GM21515 (cell line): ENCODE data around the gene PECR.
"Not testable (repeated sequence)": the region's sequence is repeated elsewhere in the genome, so short reads cannot be mapped to it uniquely, and the experiment has no call there.

Experiments
- ATAC-seq: cut with Tn5 transposase; IDR thresholded peaks from one replicate; pipeline ENCODE4 v1.9.1; 2021; ENCODE audit not compliant: unreplicated experiment

The PECR gene

DNA sequence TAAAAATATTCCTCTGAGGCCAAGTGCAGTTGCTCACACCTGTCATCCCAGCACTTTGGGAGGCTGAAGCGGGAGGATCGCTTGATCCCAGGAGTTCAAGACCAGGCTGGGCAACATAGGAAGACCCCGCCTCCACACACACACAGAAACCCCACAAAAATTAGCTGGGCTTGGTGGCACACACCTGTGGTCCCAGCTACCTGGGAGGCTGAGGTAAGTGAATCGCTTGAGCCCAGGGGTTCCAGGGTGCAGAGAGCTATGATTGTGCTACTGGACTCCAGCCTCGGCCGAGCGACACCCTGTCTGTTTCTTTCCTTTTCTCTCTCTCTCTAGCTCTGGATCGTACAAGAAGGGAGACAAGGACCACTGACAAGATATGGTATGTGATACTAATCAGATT, 25.7 kb upstream of the PECR start:
- ATAC-seq = no peak

DNA sequence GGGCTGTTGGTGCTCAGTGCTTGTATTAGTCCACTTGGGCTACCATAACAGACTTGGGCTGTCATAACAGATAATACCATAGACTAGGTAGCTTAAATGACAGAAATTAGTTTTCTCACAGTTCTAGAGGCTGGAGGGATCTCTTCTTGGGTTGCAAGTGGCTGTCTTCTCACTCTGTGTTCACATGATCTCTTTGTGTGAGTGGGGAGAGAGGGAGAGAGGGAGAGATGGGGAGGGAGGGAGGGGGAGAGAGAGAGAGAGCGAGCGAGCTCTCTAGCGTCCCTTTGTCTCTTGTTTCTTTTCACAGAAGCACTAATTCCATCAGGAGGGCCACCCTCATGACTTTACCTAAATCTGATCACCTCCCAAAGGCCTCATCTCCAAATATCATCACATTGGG, 23.1 kb upstream of the PECR start:
- no peak for ATAC-seq

DNA sequence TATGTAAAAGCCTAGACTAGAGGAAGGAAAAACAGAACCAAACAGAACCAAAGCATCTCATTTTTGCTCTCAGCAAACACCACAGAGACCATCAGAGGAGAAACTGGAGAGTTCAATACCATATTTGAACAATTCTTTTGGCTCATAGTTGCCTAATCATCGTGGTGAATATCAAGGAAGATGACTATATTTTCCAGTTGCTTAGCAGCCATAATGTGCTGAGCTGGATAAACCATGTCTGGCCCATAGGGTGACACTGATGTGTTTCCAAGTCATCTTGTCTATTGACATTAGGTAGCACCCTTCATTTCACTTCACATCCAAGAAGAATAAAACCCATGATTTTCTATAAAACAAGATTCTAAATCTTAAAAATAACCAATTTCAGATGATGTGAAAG, 21.6 kb upstream of the PECR start:
- ATAC-seq = no peak

DNA sequence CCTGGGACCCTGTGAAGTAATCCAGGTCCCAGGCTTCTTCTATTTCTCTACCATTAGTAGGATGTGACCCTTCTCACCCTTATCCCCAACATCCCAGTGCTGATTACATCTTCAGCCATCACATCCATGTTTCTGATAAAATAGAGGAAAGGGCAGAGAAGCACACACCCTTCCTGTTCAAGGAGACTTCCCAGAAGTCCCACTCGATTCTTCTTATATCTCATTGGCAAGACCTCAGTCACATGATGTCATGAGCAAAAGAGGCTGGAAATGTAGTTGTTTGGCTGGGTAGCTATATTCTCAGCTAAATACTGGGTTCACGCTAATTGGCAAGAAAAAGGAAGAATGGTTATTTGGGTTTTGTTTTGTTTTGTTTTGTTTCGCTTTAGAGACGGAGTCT, 19.5 kb upstream of the PECR start:
- ATAC-seq = no peak

DNA sequence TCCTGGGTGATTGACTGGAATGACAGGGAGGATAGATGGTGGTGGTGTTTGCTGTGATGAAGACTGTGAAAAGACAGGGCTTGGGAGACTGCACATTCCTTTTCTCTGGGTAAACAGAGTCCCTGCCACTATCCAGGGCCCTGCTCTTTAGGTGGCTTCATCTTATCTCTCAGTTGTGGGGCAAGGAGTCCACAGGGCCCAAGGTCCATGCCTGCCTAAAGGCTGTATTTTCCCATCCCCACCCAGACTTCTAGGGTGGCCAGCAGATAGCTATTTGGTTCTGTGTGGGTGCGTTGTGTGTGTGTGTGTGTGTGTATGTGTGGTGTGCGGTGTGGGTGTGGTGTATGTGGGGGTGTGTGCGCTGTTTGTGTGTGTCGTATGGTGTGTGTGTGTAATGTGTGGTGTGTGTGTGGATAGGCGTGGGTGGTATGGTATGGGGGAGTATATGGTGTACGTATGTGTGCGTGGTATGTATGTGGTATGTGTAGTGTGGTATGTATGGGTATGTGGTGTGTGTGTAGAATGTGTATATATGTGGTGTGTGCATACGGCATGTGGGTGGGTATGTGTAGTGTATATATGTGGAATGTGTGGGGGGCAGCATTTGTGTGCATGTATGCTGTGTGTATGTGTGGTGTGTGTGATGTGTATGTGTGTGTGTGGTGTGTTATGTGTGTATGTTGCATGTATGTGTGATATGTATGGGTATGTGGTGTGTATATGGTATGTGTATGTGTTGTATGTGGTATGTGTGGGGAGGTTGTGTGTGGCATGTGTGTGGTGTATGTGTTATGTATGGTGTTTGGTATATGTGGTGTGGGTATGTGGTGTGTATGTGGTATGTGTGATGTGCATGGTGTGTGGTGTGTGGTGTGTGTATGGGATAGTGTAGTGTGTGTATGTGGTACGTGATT, 17.1 kb upstream of the PECR start:
- no peak for ATAC-seq

DNA sequence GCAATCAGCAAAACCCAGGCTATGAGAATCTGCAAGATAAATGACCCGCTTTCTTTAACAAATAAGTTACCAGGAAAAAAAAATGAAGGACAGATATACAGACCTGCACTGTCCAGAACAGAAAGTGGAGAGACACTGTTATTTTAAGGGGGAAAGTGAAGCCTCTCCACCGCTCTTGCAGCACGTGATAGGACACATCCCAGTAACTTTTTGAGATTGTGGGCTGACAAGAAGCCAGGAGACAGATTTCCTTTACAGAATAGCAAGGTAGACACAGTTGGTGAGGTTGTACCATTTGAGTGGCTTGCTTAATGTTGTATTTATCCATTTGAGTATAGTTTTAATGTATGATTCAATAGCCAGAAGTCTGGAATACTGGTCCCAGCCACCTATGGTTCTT, 13.1 kb upstream of the PECR start:
- ATAC-seq = no peak

DNA sequence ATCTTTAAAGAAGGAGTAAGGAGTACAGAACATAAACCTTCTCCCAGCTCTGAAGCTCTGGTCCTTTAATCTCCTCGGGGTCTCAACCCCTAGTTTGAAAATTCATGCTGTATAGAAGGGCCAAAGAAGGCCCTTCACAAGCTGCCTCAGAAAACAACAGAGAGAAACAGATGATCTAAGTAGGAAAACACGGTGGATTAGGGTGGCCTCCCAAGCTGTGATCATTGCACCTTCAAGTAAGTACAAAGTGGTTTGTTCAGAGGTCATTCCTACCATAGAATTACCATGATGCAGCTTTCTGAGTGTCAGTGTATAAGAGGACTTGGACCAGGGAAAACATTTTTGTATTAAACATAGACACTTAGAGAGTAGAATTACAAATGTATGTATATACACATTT, 11.0 kb upstream of the PECR start:
- ATAC-seq = no peak

DNA sequence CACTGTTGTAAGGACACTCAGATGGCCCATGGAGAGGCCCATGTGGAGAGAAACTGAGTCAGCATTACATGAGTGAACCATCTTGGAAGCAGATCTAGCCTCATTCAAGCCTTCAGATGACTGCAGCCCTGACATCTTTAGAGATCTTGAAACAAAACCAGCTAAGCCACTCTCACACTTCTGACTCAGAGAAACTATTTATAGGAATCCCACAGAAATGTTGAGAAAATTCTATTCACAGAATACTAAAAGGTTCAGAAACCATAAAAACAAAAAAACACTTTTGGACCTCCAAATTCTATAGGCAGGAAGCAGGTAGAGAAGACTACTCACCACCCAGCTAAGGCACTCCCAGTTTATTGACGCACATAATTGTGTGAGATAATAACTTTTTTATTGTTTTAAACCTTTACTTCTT, 8.8 kb upstream of the PECR start:
- peak; percentile 50 for ATAC-seq

DNA sequence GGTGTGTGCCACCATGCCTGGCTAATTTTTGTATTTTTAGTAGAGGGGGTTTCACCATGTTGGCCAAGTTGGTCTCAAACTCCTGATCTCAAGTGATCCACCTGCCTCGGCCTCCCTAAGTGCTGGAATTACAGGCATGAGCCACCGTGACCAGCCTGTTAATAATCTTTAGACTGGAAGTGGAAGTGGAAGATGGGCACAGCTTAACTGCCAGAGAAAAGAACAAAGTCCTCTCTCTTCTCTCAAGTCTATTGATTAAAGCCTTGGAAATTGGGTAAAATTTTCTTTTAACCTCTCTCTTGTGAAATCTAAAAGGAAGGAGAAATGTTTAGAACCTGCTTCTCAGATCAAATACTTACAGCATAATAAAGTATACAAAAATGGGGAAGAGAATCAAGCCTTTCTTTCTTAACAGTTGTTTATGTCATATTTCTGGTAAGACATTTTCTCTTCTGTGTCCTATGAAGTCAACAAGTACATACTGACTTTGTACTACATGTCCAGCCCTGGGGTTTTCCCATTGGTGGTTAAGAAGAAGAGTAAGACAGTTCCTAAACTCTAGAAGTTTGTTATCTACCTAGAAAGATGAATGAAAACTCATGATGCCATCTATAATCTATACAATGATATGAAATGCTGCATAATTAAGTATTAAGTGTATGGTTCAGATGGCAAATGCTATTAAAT, 4.7 kb upstream of the PECR start:
- ATAC-seq = no peak

DNA sequence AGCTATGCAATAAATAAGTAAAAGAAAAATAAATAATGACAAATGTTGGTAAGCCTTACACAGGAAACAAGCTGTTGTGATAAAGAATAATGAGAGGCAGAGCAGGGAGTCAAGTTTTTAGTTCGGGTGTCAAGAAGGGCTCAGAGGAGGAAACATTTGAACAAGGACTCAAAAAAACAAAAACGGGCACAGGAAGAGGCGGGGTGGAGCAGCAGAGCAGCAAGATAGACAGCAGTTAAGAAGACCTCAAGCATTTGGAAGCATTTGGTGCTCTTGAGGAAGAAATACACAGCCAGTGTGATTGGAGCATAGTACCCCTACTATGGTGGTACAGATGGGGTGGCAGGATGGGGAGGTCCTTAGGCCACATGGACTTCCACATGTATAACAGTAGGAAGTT, 2.9 kb upstream of the PECR start:
- no peak for ATAC-seq

DNA sequence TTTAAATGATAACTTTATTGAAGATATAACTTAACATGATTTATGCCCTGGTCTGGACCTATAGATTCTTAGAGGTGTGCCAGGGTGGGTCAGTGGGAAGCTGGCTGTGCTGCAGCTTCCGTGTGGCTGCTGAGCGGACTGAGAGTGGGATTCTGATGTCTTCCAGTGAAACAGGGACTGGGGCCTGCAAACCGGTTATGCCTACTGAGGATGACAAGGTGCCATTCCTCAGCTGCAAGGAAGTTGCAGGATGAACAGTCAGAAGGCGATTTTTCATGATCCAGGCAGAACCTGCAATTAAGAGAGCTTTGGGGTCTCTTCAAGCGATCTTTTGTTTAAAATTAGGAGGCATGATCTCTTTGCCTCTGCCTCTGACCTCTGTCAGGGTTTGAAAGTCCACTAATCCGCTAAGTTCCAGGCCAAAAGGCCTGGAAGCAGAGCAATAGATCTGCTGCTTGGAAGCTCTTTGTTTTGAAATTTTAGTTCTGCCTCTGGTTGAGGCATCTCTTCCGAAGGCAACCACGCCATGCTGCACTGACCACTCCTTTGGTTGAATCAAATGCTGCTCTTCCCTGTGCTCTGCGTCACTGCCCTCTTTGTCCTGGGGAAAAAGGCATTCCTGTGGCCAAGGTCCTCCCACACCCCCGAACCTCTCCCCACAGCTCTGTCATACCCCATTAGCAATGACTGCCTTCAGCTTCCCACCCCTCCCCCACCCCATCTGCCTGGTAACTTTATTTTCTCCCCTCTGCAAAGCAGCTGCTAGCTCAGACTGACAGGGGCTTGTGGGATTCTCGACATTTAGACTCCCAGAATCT, 2.1 kb upstream of the PECR start:
- ATAC-seq = no peak

DNA sequence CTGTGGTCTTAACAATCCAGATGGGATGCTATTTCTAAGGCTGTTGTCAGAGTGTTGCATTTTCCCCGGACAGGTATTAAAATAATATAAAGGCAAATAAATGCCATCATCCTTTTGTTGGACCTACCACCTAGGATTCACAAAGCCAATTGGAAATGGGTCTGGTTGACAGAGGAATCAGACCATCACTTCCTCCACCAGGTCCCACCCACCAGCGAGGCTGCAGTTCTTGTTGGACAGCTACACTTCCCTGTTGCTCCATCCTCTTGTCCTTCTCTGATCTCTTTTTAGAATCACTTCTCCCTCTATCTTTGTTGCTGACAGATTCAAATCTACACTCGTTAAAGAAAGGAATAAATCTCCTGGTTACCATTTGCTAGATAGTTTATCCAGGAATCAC, 1.2 kb upstream of the PECR start:
- ATAC-seq = no peak

DNA sequence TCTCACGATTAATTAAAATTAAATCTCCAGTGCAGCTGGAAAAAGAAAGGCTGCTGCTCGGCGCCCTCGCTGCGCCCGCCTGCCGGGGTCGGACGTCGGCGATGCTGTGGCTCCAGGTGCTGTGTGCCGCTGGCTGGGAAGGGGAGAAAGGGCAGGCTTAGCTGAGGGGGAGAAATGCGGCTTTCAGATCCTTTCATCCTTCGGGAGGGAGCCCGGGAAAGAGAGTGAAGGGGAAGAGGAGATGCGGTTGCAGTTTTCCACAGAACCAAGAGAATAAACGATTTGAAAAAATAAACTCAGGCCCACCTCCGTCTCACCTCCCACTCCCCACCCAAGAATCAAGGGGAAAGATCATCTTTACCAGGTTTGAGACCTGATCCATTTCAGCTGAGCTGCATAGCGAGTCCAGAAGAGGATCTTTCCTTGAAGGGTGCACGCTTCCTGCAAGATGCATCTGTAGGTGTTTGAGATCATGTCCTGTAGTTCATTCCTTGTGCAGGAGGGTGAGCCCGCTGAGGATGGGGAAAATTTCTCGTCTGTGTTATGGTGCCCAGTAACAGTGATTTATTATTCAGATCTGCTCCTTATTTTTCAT, 605 bp upstream of the PECR start:
- ATAC-seq = peak; percentile 17

DNA sequence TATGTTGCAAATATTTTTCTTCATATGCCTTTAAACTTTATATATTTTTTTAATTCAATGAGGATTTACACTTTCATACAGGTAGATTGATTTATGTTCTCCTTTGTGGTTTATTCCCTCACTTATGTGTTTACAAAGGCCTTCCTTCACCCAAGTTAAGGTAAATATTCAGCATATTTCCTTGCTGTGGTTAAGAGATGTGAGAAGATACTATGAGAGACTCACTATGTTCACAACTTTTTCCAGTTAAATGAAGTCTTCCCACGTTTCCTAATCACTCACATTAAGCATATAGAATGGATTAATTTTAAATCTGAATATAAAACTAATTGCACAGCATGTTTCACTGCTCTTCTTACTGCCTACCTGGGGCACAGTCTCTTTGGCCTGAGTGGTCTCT, 597 bp downstream of the PECR start:
- ATAC-seq = no peak

DNA sequence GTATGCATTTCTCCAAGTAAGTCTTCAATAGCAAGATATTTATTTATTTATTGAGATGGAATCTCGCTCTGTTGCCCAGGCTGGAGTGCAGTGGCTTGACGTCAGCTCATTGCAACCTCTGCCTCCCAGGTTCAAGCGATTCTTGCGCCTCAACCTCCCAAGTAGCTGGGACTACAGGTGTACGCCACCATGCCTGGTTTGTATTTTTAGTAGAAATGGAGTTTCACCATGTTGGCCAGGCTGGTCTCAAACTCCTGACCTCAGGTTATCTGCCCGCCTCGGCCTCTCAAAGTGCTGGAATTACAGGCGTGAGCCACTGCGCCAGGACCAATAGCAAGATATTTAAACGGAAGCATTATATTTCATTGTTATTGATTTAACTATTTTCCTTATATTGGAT, 1.6 kb downstream of the PECR start:
- not testable (repeated sequence) for ATAC-seq

DNA sequence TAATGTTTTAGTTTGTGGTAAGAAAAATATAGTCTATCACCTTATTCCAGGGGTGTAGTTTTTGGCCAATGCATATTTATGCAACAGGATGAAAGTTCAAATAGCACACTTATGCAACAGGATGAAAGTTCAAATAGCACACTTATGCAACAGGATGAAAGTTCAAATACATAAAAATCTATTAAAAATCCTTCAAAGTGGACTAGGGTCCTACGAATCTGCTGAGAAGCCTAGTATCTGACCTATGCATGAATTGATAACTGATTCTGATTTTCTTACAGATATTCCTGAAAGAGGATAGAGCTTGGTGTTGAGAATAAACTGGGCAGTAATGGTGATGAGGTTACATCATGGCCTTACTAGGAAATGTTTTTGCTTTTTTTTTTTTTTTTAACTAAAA, 2.8 kb downstream of the PECR start:
- ATAC-seq = no peak

DNA sequence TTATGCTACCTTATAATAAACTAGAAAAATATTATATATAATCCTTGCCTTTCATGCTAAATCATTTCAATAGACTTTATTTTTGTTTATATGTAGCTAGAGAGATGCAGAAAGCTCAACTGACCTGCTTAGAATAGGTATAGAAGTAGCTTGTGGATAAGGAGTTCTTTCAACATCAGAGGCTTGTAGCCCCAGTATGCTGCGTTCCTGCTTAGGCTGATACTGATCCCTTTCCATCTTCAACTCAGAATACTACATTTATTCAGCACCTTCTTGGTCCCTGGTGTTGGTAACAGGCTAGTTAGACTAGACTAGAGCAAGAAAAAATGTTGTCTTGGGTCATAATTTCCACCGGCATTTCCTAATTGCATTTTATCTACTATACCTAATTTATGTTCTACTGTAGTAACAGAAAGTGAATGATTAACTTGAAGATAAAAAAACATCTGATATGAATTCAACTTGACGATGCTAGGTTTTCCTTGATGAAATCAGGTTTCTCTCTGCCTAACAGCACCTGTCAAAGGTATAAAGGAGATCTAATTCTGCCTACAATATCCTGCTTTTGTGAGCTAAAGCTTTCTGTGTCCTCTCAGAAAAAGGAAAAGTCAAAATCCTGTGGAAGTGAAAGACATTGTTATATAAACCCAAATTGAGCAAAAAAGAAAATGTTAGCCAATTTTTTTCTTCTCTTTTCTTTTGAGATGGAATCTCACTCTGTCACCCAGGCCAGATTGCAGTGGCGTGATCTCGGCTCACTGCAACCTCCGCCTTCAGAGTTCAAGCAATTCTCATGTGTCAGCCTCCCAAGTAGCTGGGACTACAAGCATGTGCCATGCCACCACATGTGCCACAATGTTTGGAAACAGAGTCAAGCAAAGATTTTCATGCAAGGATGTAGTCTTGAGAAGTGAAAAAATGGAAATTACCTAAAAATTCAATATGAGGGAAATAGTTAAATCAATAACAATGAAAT, 5.8 kb downstream of the PECR start:
- ATAC-seq = no peak

DNA sequence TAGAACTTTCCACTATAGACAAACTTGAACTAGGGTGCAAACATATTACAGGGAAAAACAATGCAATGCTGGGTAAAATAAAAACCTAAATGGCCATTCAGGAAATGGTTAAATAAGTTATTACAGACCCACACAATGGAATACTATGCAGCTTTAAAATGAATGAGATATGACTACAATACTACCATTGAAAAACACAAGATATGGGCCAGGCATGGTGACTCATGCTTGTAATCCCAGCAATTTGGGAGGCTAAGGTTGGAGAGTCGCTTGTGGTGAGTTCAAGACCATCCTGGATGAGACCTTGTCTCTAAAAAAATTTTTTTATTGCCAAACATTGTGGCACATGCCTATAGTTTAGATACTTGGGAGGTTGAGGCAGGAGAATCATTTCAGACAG, 6.8 kb downstream of the PECR start:
- no peak for ATAC-seq

DNA sequence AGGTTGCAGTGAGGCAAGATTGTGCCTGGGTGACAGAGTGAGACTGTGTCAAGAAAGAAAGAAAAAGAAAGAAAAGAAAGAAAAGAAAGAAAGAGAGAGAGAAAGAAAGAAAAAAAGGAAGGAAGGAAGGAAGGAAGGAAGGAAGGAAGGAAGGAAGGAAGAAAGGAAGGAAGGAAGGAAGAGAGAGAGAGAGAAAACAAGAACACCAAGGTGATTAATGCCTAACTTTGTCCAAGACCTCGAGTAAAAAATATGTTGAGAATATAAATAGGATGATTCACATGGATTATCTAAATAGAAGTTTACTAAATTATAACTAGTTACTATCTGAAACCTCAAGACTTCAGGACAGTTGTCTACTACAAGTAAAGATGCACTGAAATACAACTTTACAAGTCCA, 7.2 kb downstream of the PECR start:
- no peak for ATAC-seq

DNA sequence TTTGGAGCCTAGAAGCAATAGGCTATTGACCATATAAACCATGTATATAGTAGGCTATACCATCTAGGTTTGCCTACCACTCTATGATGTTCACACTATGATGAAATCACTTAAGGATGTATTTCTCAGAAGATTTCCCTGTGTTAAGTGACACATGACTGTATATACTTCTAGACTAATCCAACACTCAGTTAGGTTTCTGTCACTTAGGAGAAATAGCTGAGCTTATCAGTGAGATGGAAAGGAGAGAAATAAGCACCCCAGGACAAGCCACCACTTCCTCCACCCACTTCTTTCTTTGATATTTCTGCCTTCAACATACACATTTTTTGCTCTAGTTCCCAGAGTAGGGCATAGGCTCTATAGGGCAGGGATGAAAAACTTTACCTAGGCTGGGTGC, 7.8 kb downstream of the PECR start:
- no peak for ATAC-seq
